Stimulated activated memory B cell treated with anti-CD40 and anti-IgM and Interleukin-4, amounts not matched to agents 10 μg/mL and 1 μg/mL and 100 μg/mL, for 72 hours (primary cell): ENCODE results near the gene DMTF1.
"Not testable (repeated sequence)": the region's sequence is repeated elsewhere in the genome, so short reads cannot be mapped to it uniquely, and the experiment has no call there.

ENCODE experiments used
- ATAC-seq: fragments of 150-1000 bp; cut with Tn5 transposase; 2 replicates; pipeline ENCODE4 v1.10.0; 2021
- H3K27ac Mint-ChIP-seq: one replicate; pipeline ENCODE4 v1.8.0; 2022; ENCODE audit warnings: mild to moderate bottlenecking, mixed read lengths
- H3K27me3 Mint-ChIP-seq: one replicate; pipeline ENCODE4 v1.8.0; 2022; ENCODE audit warnings: mixed read lengths
- H3K36me3 Mint-ChIP-seq: one replicate; pipeline ENCODE4 v1.8.0; 2022; ENCODE audit warnings: mixed read lengths
- H3K4me1 Mint-ChIP-seq: one replicate; pipeline ENCODE4 v1.8.0; 2022; ENCODE audit warnings: mixed read lengths
- H3K4me3 Mint-ChIP-seq: one replicate; pipeline ENCODE4 v1.8.0; 2022; ENCODE audit warnings: mild to moderate bottlenecking, moderate library complexity, mixed read lengths
- H3K9me3 Mint-ChIP-seq: one replicate; pipeline ENCODE4 v1.8.0; 2022; ENCODE audit warnings: mixed read lengths

The DMTF1 gene

DNA sequence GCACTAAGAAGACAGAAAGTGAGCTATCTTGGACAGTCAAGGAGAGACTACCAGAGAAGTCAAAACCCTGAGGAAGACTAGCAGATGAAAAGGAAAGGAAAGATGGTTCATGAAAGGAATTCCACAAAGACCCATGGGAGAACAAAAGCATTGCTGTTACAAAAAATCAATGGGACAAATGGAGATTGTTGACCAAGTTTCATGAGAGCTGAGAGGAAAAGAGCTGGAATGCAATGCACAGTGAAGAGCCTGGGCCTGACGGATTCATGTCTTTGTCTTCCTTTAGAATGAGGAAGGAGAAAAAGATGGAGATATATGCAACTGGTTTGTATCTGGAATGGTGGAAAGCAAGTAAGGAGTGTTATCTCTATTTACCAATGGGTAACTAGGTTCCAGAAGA is 50.0 kb downstream of the DMTF1 start:
- H3K36me3 Mint-ChIP-seq: peaks cover 72% of the 10 kb centered on the region
- H3K4me3 Mint-ChIP-seq: no peak overlapping the region
- no peaks in the 10 kb centered on the region for H3K27me3 Mint-ChIP-seq
- H3K4me1 Mint-ChIP-seq: peaks cover 48% of the 10 kb centered on the region
- H3K9me3 Mint-ChIP-seq: peaks cover 13% of the 10 kb centered on the region
- ATAC-seq: no peak
- H3K27ac Mint-ChIP-seq: peak overlapping the region; percentile 29

DNA sequence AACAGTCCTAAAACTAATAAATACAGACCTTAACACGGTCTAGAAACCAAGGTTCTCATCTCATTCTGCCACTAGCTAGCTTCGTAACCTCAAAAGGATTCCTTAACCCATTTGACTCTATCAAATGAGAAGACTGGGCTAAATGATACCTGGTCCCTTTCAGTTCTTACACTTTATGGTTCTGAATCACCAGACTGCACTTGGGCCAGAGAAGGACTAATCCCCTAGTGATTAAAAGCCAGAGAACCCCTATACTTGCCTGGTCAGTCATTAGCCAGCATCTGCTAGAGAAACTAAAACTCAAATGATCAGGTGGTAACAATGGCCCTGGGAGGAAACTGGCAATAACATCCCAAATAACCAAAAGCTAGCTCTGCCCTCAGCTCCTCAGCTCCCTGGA is 50.5 kb downstream of the DMTF1 start:
- peaks cover 73% of the 10 kb centered on the region for H3K36me3 Mint-ChIP-seq
- no peaks in the 10 kb centered on the region for H3K27me3 Mint-ChIP-seq
- peaks cover 49% of the 10 kb centered on the region for H3K4me1 Mint-ChIP-seq
- ATAC-seq: no peak
- H3K9me3 Mint-ChIP-seq: peaks cover 13% of the 10 kb centered on the region
- H3K27ac Mint-ChIP-seq: peak overlapping the region; percentile 29
- no peak overlapping the region for H3K4me3 Mint-ChIP-seq

DNA sequence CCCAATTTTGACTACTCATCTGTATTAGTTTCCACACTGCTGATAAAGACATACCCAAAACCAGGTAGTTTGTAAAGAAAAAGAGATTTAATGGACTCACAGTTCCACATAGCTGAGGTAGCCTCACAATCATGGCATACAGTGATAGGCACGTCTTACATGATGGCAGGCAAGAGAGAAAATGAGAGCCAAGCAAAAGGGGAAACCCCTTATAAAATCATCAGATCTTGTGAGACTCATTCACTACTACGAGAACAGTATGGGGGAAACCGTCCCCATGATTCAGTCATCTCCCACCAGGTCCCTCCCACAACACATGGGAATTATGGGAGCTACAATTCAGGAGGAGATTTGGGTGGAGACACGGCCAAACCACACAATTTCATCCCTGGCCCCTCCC is 51.7 kb downstream of the DMTF1 start:
- not testable (repeated sequence) for H3K27ac Mint-ChIP-seq
- H3K4me1 Mint-ChIP-seq: peaks cover 57% of the 10 kb centered on the region
- H3K36me3 Mint-ChIP-seq: peaks cover 80% of the 10 kb centered on the region

DNA sequence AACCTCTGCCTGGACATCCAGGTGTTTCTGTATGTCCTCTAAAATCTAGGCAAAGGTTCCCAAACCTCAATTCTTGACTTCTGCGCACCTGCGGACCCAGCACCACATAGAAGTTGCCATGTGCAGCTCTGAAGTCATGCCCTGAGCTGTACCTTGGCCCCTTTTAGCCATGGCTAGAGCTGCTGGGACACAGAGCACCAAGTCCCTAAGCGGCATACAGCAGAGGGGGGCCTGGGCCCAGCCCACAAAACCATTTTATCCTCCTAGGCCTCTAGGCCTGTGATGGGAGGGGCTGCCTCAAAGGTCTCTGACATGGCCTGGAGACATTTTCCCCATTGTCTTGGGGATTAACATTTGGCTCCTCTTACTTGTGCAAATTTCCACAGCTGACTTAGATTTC is 52.7 kb downstream of the DMTF1 start:
- H3K4me1 Mint-ChIP-seq: peaks cover 57% of the 10 kb centered on the region
- H3K27ac Mint-ChIP-seq: no peak overlapping the region
- no peak overlapping the region for H3K4me3 Mint-ChIP-seq
- ATAC-seq: no peak
- H3K36me3 Mint-ChIP-seq: peaks cover 80% of the 10 kb centered on the region
- peaks cover 19% of the 10 kb centered on the region for H3K9me3 Mint-ChIP-seq
- H3K27me3 Mint-ChIP-seq: no peaks in the 10 kb centered on the region

More for the DNA sequence above, 51.7 kb downstream of the DMTF1 start:
- not testable (repeated sequence) for H3K27me3 Mint-ChIP-seq, ATAC-seq, H3K4me3 Mint-ChIP-seq
- peaks cover 13% of the 10 kb centered on the region for H3K9me3 Mint-ChIP-seq

DNA sequence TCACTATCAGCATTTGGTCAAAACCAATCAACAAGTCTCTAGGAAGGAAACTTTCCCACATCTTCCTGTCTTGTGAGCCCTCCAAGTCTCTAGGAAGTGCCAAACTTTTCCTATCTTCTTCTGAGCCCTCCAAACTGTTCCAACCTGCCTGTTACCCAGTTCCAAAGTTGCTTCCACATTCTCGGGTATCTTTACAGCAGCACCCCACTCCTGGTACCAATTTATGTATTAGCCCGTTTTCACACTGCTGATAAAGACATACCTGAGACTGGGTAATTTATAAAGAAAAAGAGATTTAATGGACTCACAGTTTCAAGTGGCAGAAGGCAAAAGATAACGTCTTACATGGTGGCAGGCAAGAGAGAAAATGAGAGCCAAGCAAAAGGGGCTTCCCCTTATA is 53.4 kb downstream of the DMTF1 start:
- H3K27ac Mint-ChIP-seq, ATAC-seq, H3K27me3 Mint-ChIP-seq, H3K4me3 Mint-ChIP-seq: not testable (repeated sequence)
- Mint-ChIP-seq H3K4me1 (peaks cover 57% of the 10 kb centered on the region), H3K9me3 (peaks cover 19% of the 10 kb centered on the region), H3K36me3 (peaks cover 76% of the 10 kb centered on the region)

DNA sequence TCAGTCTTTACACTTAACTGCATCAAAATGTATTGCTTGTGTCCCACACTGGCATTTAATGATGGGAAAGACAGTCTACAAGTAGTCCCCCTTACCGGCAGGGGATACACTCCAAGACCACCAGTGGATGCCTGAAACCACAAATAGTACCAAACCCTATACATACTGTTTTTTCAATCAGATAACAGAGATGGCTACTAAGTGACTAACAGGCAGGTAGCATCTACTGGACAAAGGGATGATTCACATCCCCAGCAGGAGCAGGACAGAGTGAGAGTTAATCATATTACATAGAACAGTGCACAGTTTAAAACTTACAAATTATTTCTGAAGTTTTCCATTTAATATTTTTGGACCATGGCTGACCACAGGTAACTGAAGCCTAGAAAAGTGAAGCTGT is 54.1 kb downstream of the DMTF1 start:
- Mint-ChIP-seq H3K4me3 (no peak overlapping the region), H3K27me3 (no peaks in the 10 kb centered on the region), H3K4me1 (peaks cover 54% of the 10 kb centered on the region), H3K9me3 (peaks cover 19% of the 10 kb centered on the region), H3K36me3 (peaks cover 76% of the 10 kb centered on the region), H3K27ac (no peak overlapping the region)
- no peak for ATAC-seq

DNA sequence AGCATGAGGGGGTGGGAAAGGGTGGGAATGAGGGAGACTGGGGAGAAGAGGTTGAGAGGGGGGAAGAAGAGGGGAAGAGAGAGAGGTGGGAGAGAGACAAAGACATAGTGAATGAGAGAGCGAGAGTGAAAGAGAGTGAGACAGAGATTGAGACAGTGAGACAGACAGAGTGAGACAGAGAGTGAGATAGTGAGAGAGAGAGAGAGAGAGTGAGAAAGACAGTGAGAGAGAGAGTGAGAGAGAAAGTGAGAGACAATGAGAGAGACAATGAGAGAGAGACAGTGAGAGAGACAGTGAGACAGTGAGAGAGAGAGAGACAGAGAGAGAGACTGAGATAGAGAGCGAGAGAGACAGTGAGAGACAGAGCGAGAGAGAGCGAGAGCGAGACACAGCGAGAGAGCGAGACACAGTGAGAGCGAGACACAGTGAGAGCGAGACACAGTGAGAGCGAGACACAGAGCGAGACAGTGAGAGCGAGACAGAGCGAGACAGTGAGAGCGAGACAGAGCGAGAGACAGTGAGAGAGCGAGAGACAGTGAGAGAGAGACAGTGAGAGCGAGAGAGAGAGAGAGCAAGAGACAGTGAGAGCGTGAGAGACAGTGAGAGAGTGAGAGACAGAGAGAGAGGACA is 57.2 kb downstream of the DMTF1 start:
- H3K36me3 Mint-ChIP-seq: peaks cover 64% of the 10 kb centered on the region
- H3K27me3 Mint-ChIP-seq: no peaks in the 10 kb centered on the region
- peak overlapping the region; percentile 6 for H3K4me3 Mint-ChIP-seq
- peak overlapping the region; percentile 71 for H3K27ac Mint-ChIP-seq
- H3K9me3 Mint-ChIP-seq: peaks cover 16% of the 10 kb centered on the region
- ATAC-seq: no peak
- H3K4me1 Mint-ChIP-seq: peaks cover 66% of the 10 kb centered on the region

DNA sequence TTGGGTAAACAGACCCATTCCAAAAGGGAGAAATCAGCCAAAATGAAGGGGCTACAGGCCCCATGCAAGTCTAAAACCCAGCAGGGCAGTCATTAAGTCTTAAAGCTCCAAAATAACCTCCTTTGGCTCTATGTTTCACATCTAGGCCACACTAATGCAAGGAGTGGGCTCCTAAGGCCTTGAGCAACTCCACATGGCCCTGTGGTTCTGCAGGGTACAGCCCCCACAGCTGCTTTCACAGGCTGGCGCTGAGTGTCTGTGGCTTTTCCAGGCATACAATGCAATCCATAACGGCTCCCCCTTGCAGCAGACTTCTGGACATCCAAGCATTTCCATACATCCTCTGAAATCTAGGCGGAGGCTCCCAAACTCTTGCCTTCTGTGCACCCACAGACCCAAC is 58.3 kb downstream of the DMTF1 start:
- peaks cover 14% of the 10 kb centered on the region for H3K9me3 Mint-ChIP-seq
- H3K4me3 Mint-ChIP-seq: no peak overlapping the region
- no peaks in the 10 kb centered on the region for H3K27me3 Mint-ChIP-seq
- peaks cover 71% of the 10 kb centered on the region for H3K4me1 Mint-ChIP-seq
- no peak for ATAC-seq
- peaks cover 55% of the 10 kb centered on the region for H3K36me3 Mint-ChIP-seq
- H3K27ac Mint-ChIP-seq: peak overlapping the region; percentile 71

DNA sequence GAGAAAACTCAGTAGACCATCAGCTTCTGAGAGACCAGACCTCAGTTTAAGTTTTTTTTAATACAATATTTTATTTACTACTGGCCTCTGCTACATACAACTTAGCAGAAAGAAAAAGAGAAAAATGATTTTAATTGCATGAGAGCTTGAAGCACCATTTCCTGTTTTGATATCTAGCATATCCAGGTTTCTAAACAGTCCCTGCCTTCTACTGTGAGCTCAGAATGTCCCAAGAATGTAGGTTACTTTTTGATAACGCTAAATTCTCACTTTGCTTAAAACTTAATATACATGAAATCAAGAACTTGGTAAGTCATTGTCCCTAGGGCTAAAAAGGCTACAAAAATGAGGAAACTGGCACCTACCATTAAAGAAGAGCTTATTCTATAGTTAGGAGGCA is 60.2 kb downstream of the DMTF1 start:
- H3K9me3 Mint-ChIP-seq: peaks cover 6% of the 10 kb centered on the region
- peak overlapping the region; percentile 97 for H3K27ac Mint-ChIP-seq
- H3K27me3 Mint-ChIP-seq: no peaks in the 10 kb centered on the region
- ATAC-seq: no peak
- H3K36me3 Mint-ChIP-seq: peaks cover 45% of the 10 kb centered on the region
- H3K4me1 Mint-ChIP-seq: peaks cover 87% of the 10 kb centered on the region
- H3K4me3 Mint-ChIP-seq: peak overlapping the region; percentile 73

DNA sequence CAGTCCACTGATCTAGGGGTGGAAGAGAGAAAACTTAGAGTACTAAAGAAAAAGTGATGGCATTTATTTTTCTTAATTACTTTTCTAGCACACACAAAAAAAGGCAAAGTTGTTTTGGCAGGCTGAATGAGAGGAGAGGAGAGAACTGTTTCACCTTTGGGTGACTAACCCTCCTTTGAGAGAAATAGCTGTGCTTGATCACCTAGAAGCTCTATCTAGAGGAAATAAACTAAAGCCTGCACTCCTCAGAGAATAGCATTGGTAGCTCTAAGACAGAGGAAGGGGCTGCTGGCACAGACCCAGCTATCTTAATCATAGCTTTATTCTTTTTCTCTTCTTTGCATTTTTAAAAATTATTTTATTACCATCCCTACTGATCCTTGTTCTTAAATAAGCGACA is 61.0 kb downstream of the DMTF1 start:
- peaks cover 42% of the 10 kb centered on the region for H3K36me3 Mint-ChIP-seq

DNA sequence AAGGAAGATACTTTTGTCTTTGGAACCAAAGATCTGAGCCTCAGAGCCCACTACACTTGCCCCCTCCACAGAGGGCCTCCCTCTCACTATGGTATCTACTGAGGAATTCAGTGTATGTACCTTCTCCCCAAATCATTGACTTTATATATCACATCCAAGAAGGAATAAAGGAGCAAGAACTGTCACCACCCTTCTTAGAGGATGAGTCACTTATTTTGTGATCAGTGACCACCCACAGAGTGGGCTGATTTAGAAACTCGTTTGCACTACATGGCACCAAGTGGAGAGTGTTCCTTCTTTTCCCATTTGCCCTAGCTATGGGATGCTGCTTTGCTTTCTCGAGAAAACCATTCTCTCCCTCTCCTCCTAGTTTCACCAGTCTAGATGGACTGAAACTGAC is 61.6 kb downstream of the DMTF1 start:
- peaks cover 6% of the 10 kb centered on the region for H3K9me3 Mint-ChIP-seq
- no peak for ATAC-seq
- no peaks in the 10 kb centered on the region for H3K27me3 Mint-ChIP-seq
- peaks cover 42% of the 10 kb centered on the region for H3K36me3 Mint-ChIP-seq
- H3K4me3 Mint-ChIP-seq: peak overlapping the region; percentile 71
- H3K27ac Mint-ChIP-seq: peak overlapping the region; percentile 97
- peaks cover 87% of the 10 kb centered on the region for H3K4me1 Mint-ChIP-seq

More for the DNA sequence above, 61.0 kb downstream of the DMTF1 start:
- no peak for ATAC-seq
- Mint-ChIP-seq H3K9me3 (peaks cover 6% of the 10 kb centered on the region), H3K27me3 (no peaks in the 10 kb centered on the region), H3K4me3 (peak overlapping the region; percentile 73), H3K4me1 (peaks cover 87% of the 10 kb centered on the region), H3K27ac (peak overlapping the region; percentile 97)

DNA sequence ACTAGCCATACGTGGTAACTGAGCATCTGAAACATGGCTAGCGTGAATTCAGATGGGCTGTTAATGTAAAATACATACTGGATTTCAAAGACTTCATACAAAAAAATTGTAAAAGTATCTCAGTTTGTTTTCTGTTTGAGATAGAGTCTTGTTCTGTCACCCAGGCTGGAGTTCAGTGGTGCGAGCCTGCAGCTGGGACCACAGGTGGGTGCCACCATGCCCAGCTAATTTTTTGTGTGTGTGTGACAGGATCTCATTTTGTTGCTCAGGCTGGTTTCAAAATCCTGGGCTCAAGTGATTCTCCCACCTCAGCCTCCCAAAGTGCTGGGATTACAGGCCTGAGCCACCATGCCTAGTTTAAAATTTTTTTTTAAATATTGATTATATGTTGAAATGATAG is 62.8 kb downstream of the DMTF1 start:
- Mint-ChIP-seq H3K4me1 (peaks cover 75% of the 10 kb centered on the region), H3K27ac (peak overlapping the region; percentile 97), H3K36me3 (peaks cover 36% of the 10 kb centered on the region), H3K4me3 (no peak overlapping the region), H3K27me3 (no peaks in the 10 kb centered on the region), H3K9me3 (no peaks in the 10 kb centered on the region)
- no peak for ATAC-seq

DNA sequence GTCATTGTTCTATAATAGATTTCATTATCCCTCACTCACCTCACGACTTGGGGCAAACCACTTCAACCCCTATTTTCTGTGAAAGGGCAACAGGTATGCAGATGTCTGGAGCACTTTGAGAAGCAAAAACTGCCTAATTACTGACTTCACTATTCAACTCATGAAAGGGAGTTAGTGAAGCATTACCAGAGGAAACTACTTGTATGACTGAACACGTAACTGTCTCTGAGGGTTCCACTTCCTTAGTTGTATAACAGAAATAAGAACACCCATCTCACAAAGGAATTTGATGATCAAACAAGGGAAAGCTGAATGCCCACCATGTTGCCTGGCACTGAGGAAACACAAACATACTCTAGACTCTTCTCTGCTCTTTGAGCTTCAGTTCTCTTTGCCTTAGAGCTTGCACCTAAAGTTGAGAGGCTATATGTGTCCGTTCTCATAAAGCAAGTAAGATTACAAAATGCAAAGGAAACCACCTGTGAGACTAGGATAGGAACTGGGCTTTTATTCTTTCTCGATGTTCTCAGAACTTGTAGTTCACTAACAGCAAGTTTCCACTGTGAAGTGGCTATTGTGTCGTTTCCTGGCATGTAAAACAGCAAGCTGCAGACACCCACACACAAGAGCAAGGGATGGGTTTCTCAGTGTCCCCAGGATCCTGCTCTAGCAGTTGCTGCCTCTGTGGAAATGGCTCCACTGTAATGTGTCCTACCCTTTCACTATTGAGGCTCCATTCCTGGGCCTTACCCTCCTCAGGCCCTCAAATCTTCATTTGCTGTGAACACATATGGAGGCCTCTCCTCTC is 64.7 kb downstream of the DMTF1 start:
- H3K9me3 Mint-ChIP-seq: no peaks in the 10 kb centered on the region
- peaks cover 33% of the 10 kb centered on the region for H3K36me3 Mint-ChIP-seq
- H3K27ac Mint-ChIP-seq: peak overlapping the region; percentile 97
- H3K27me3 Mint-ChIP-seq: no peaks in the 10 kb centered on the region
- peak; percentile 74 for ATAC-seq
- H3K4me1 Mint-ChIP-seq: peaks cover 59% of the 10 kb centered on the region
- H3K4me3 Mint-ChIP-seq: peak overlapping the region; percentile 94

DNA sequence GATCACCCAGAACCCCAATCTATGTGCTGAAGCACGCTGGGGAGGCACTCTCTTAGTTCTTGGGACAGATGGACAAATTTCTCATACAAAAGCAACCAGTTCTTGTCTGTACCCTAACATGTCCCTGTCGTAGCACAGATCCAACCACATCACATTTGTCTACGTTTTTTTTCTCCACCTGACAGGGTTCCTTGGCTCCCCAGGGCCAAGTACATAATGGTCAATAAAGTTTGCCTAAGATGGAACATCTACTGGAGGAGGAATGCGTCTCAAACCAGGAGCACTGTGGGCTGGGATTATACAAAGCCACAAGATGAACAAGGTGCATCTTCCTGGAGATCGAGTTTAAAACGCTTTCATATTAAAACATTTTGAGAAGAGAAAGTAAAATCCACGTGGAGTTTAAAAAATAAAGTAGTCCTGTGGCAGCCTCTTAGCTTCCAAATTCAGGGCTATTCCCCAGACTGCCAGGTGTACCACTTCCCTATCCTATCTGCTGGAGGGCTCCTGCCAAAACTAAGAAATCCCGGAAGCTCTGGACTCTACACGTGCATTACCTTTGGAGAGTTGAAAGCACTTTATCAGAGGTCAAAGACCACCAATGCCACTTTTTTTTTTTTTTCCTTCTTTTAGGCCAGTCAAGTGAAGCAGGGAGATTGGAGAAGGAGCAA is 65.9 kb downstream of the DMTF1 start:
- Mint-ChIP-seq H3K4me1 (peaks cover 47% of the 10 kb centered on the region), H3K4me3 (peak overlapping the region; percentile 94), H3K27me3 (no peaks in the 10 kb centered on the region), H3K9me3 (no peaks in the 10 kb centered on the region), H3K27ac (peak overlapping the region; percentile 97), H3K36me3 (peaks cover 28% of the 10 kb centered on the region)
- no peak for ATAC-seq

DNA sequence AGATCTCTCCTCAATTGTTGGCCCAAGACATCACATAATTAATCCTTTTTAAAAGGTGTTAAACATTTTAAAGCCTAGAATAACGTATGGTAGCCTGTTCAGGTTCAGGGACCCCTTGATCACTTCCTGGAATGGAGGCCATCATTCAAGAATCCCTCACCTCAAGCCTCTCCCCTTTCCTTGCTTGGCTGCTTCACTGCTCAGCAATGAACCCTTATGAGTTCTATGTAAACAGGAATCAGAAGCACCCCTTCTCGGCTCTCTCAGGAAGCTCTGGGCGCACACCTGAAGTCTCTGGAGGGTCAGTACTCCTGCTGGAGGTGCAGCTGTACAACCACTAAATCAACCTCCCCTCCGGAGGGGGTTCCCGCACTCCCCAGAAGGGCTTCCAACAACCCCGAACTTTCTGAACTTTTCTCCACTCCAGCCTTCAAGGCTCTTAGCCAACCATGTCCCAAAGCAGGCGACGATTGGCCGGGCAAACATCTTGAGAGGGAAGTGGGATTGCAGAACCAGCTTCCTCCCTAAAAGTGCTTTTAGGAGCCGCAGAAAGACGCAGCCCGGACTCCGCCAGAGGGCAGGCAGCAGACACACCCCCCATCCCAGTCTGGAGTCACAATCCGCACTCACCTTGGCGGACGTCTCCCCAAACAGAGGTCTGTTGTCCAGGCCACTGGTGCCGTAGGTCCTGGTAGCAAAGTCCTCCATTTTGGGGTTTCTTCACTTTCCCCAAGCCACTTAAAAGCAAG is 66.7 kb downstream of the DMTF1 start:
- H3K4me3 Mint-ChIP-seq: peak overlapping the region; percentile 94

More for the DNA sequence above, 66.7 kb downstream of the DMTF1 start:
- peak; percentile 47 for ATAC-seq
- Mint-ChIP-seq H3K4me1 (peaks cover 38% of the 10 kb centered on the region), H3K27me3 (no peaks in the 10 kb centered on the region), H3K9me3 (no peaks in the 10 kb centered on the region), H3K36me3 (peaks cover 24% of the 10 kb centered on the region), H3K27ac (peak overlapping the region; percentile 97)
